ENCODE data around the gene CLEC17A.
"Not testable (repeated sequence)": the region's sequence is repeated elsewhere in the genome, so short reads cannot be mapped to it uniquely, and the experiment has no call there.

Gene CLEC17A

DNA sequence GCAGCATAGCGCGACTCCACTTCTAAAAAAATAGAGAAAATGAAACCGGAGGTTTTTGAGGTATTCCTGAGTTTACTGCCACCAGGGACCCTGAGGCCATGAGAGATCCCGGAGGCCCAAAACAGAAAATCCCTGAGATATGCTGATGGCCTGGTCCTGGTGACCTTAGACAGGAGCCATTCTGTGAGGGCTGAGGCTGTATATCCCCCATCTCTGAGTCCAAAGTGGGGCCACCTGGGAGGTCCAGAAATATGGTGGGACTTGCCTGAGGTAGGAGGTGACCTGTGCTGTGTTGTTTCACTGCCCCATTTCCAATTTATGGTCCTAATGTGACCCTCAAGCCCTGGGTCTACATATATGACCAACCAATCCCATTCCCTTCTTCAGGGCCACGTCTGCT lies 1.5 kb downstream of the CLEC17A start:
- not testable (repeated sequence) for DNase-seq

DNA sequence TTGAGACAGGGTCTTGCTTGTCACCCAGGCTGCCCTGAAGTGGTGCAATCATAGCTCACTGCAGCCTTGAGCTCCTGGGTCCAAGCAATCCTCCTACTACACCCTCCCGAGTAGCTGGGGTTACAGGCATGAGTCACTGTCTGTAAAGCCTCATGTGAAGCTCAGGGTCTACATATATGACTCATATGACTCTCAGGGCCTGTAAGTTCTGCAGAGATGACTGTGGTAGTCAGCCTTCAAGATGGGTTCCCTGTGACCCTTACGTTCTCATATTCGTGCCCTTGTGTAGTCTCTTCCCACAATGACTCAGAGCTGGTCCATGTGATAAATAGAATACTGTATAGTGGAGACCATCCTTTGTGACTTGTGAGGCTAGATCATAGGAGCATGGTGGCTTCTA lies 2.3 kb downstream of the CLEC17A start:
- DNase-seq: not testable (repeated sequence)

- not testable (repeated sequence) for DNase-seq
Observed at GRCh38 chr19:14589433-14589832, 6.5 kb downstream of the CLEC17A start.

GRCh38 chr19:14595558-14595957 lies 12.7 kb downstream of the CLEC17A start:
- no peak for DNase-seq

GRCh38 chr19:14599548-14600147 lies 16.8 kb downstream of the CLEC17A start:
- DNase-seq: no peak

DNA sequence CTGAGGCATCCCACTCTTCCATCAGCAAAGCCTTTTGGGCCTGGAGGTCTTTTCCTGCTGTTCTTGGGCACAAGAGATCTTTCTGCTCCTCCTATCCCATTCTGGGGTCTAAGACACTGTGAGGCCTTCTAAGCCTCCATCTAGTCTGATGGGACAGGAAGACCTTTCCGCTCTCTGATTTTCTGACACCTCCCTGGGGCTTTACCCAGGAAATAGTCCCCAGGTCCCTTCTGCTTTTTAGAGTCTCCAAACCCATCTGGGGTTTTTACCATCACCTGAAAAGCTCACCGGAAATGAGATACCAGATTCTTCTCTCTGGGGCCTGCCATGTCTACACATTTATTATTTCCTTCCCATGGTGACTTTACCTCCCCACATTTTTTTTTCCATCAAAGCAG lies 21.1 kb downstream of the CLEC17A start:
- no peak for DNase-seq

DNA sequence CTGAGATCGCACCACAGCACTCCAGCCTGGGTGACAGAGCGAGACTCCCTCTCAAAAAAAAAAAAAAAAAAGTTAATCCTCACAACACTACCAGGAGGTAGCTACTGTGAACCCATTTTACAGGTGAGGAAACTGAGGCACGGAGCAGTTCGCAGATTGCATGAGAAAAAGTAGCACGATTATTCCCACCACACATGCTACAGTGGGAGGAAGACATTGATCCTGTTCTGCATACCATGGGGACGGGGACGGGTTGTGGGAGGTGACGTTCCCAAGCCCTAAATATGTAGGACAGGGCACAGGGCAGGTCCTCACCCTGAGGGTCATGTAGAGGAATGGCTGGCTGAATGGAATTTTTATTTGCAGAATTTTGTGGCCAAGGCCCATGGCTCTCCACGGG lies 23.7 kb downstream of the CLEC17A start:
- DNase-seq: no peak

- DNase-seq: no peak
Observed at GRCh38 chr19:14611051-14611450, 28.2 kb downstream of the CLEC17A start.

- DNase-seq: not testable (repeated sequence)
Observed at GRCh38 chr19:14612242-14612641, 29.4 kb downstream of the CLEC17A start.

- DNase-seq: no peak
Observed at GRCh38 chr19:14612657-14613056, 29.8 kb downstream of the CLEC17A start.

- DNase-seq: not testable (repeated sequence)
Observed at GRCh38 chr19:14613399-14614098, 30.7 kb downstream of the CLEC17A start.

GRCh38 chr19:14614099-14614412 lies 31.2 kb downstream of the CLEC17A start:
- no peak for DNase-seq

DNA sequence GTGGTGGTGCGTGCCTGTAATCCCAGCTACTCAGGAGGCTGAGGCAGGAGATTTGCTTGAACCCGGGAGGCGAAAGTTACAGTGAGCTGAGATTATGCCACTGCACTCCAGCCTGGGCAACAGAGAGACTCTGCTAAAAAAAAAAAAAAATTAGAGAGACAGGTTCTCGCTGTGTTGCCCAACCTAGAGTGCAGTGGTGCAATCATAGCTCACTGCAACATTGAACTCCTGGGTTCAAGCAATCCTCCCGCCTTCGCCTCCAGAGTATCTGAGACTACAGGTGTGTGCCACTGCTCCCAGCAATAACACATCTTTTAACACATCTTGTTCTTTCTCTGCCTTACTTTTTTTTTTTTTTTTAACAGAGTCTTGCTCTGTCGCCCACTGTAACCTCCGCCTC lies 32.7 kb downstream of the CLEC17A start:
- no peak for DNase-seq

DNA sequence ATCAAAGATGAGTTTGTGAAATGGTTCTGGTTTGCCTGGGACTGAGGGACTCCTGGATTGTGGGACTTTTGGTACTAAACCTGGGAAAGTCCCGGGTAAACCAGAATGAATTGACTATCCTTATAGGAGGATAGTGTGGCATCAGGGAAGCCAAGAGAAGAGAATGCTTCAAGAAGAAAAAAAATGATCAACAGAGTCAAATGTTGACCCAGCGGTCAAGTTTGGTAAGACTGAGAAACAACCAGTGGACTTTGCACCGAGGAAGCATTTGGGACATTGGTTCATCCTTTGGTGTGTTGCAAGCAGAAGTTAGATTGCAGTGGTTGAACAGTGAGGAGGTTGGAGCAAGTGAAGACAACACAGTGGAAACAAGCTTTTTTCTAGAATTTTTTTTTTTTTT lies 33.5 kb downstream of the CLEC17A start:
- no peak for DNase-seq

DNA sequence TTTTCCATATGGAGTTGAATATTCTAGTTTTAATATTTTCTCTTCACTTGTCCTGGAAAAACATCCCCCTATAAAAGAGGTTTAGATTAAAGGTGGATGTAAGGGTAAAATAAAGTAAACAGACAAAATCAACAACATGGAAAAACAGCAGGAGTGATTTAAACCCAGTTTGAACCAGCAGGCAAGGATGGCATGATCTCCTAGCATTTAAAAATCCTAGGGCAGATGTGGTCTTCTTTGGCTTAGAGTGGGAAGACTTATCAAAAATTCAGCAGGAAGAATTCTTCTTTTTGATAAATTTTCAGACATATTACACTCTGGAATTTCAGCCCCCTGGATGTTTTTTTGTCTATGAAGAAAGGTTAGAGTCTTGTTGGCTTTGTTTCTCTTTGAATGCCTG lies 36.5 kb downstream of the CLEC17A start:
- DNase-seq: no peak

DNA sequence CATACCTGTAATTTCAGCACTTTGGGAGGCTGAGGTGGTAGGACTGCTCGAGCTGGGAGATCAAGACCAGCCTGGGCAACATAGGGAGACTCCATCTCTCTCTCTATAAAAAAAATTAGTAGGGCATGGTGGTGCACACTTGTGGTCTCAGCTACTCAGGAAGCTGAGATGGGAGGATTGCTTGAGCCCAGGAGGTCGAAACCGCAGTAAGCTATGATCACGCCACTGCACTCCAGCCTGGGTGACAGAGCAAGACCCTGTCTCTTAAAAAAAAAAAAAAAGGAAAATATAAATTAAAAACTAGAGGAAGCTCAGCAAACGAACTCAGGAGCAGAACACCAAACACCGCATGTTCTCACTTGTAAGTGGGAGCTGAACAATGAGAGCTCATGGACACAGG lies 41.6 kb downstream of the CLEC17A start:
- not testable (repeated sequence) for DNase-seq

GRCh38 chr19:14629557-14629956 lies 46.7 kb downstream of the CLEC17A start:
- no peak for DNase-seq

- no peak for DNase-seq
Observed at GRCh38 chr19:14632286-14632685, 49.4 kb downstream of the CLEC17A start.

GRCh38 chr19:14639536-14640277 lies 56.8 kb downstream of the CLEC17A start:
- DNase-seq: no peak

GRCh38 chr19:14648506-14648905 lies 65.6 kb downstream of the CLEC17A start:
- no peak for DNase-seq

GRCh38 chr19:14649020-14649419 lies 66.1 kb downstream of the CLEC17A start:
- DNase-seq: no peak

GRCh38 chr19:14650161-14650560 lies 67.3 kb downstream of the CLEC17A start:
- DNase-seq: no peak

DNA sequence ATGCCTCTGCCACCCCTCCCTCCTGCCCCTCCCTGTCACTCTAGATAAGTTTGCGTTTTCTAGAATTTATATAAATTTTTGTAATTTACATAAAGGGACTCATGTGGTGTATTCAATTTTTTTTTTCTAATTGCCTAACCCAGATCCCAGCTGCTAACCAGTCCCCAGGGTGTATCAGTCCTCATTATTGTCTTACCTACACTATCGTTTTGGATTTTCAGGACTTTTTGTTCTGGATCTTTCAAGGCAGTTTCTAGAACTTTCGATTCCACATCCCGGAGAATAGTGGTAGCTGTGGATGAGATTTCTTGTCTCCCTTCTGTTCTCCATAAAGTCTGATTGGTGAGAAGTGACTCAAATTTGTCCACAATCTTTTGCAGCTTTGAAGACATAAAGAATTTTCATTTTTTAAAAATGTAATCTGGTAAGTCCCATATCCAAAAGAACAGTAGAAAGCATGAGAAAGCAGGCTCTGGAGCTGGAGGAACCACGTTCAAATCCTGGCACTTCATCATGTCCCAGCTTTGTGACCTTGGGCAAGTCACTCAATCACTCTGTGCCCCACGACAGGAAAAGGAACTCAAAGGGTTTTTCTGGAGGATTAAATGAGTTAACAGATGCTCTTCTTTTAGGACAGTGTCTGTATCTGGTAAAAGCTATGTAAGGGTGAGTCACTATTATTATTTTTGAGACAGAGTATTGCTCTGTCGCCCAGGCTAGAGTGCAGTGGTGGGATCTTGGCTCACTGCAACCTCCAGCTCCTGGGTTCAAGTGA lies 72.1 kb downstream of the CLEC17A start:
- DNase-seq: no peak

- DNase-seq: no peak
Observed at GRCh38 chr19:14655726-14656125, 72.8 kb downstream of the CLEC17A start.
